Psoas muscle (tissue), 8 donors: ENCODE data around the gene PRPS1L1. TPM values are rescaled to one million over a fixed set of nuclear protein-coding genes. Genes with fewer than 3 reads are reported as not detected.

Source experiments
- ATAC-seq, 4 donors: fragments of 200-7000 bp; cut with Tn5 transposase; one replicate each; pipeline ENCODE4 v1.9.1; 2020; ENCODE audit warnings: moderate library complexity in 3 of 4, mild to moderate bottlenecking in 2 of 4
- DNase-seq, 2 donors: peaks; one replicate each; pipeline ENCODE4 v3.0.0-alpha.2; 2020
- H3K27ac ChIP-seq: fragments of 200-600 bp; one replicate; pipeline ENCODE4 v1.8.0; 2022
- H3K27me3 ChIP-seq, 3 donors: fragments of 200-600 bp in 1 of 3; one replicate each; pipeline versions ENCODE4 v1.6.1 to v1.8.0; 2013 to 2022; ENCODE audit warnings: low read length in 2 of 3, mild to moderate bottlenecking in 2 of 3, moderate library complexity in 1 of 3; ENCODE audit not compliant: insufficient read depth in 3 of 3
- H3K36me3 ChIP-seq, 2 donors: fragments of 200-600 bp in 1 of 2; one replicate each; pipeline versions ENCODE4 v1.6.1 to v1.8.0; 2013 to 2022; ENCODE audit warnings: low read depth in 1 of 2, mild to moderate bottlenecking in 1 of 2, moderate library complexity in 1 of 2; ENCODE audit not compliant: insufficient read depth in 1 of 2
- H3K4me1 ChIP-seq: fragments of 200-600 bp; one replicate; pipeline ENCODE4 v1.8.0; 2022
- H3K4me3 ChIP-seq: fragments of 200-600 bp; one replicate; pipeline ENCODE4 v1.8.0; 2022; ENCODE audit warnings: mild to moderate bottlenecking
- H3K9me3 ChIP-seq: fragments of 200-600 bp; one replicate; pipeline ENCODE4 v1.8.0; 2022
- CTCF ChIP-seq: fragments of 200-600 bp; IDR thresholded peaks from one replicate; pipeline ENCODE4 v1.8.0; 2022; ENCODE audit warnings: antibody characterized with exemption
- WGBS, 3 donors: extraction: QIAGEN DNeasy Blood & Tissue Kit; methylation state at CpG; one replicate each; pipeline versions ENCODE4 v1.1.6 to v1.1.7; 2013; 5-methylcytosine and 5-hydroxymethylcytosine counted together
- intact Hi-C, 2 donors: fragments of 100-400 bp; cut with DNase I; formaldehyde crosslinking; loops; one replicate each; pipeline versions ENCODE4 v1.11.0 to v1.14.2; 2022
- polyA plus RNA-seq, 3 donors: library from polyadenylated mRNA; stranded (reverse); fragments of 200-250 nt; gene quantifications; one replicate each; pipeline ENCODE4 v1.2.3, GENCODE V29; 2013
- total RNA-seq, 4 donors: library from RNA; stranded (reverse); fragmentation: NEBNext Ultra II Directional in 2 of 4; extraction: Animal tissue kit (Norgen Biotek cat#: 25700) in 2 of 4; gene quantifications; one replicate each; pipeline versions ENCODE4 v1.2.1 to v1.2.4, GENCODE V29; 2021 to 2023
- donor health status: healthy with polysubstance abuse.
- donor health status: DM: no; HTN: no; CAD: no; lungs with moderate emphysema.
- donor health status: Bipolar disorder and iron deficiency.
- donor health status: healthy.
- donor health status: DM: yes; HTN: yes; CAD: no.
- donor health status: DM: no; HTN: no; CAD: no.
- donor health status: DM: no; HTN: no; CAD: no.
- donor health status: DM: yes; HTN: yes; CAD: no.

PRPS1L1 gene
- total and polyA plus RNA-seq, 7 donors: not detected

- no peaks in the 10 kb centered on the region for H3K27me3 ChIP-seq
- intact Hi-C loops: no loop called here
- no peaks in the 10 kb centered on the region for H3K4me1 ChIP-seq
- DNase-seq: no peak
- no peaks in the 10 kb centered on the region for H3K9me3 ChIP-seq
- no peak for ATAC-seq
- H3K27ac ChIP-seq: no peak overlapping the region
- no peaks in the 10 kb centered on the region for H3K36me3 ChIP-seq
- no peak overlapping the region for H3K4me3 ChIP-seq
- no peak for TF ChIP-seq CTCF
Observed at GRCh38 chr7:18038382-18038781, 10.7 kb upstream of the PRPS1L1 start.

GRCh38 chr7:18037609-18038008, 10.0 kb upstream of the PRPS1L1 start:
- H3K4me3 ChIP-seq: no peak overlapping the region
- no peak for TF ChIP-seq CTCF
- DNase-seq (no peak), ATAC-seq (no peak)
- 80 to 90% (median 83%) methylated on average over 3 of the region's 3 CpGs for WGBS, 3 donors
- H3K36me3 ChIP-seq: no peaks in the 10 kb centered on the region
- intact Hi-C loops: no loop called here
- H3K4me1 ChIP-seq: no peaks in the 10 kb centered on the region
- no peak overlapping the region for H3K27ac ChIP-seq
- H3K9me3 ChIP-seq: no peaks in the 10 kb centered on the region
- H3K27me3 ChIP-seq: no peaks in the 10 kb centered on the region

- ATAC-seq: no peak
- Histone ChIP-seq H3K36me3 (no peaks in the 10 kb centered on the region), H3K4me1 (no peaks in the 10 kb centered on the region), H3K27ac (no peak overlapping the region), H3K9me3 (no peaks in the 10 kb centered on the region), H3K4me3 (no peak overlapping the region), H3K27me3 (no peaks in the 10 kb centered on the region)
- WGBS, 3 donors: 94 to 97% (median 96%) methylated on average over 3 of the region's 3 CpGs
- TF ChIP-seq CTCF: no peak
- DNase-seq: no peak
- intact Hi-C loops: no loop called here
Observed at GRCh38 chr7:18036783-18037182, 9.1 kb upstream of the PRPS1L1 start.

- Histone ChIP-seq H3K36me3 (no peaks in the 10 kb centered on the region), H3K27ac (no peak overlapping the region), H3K9me3 (no peaks in the 10 kb centered on the region), H3K4me3 (no peak overlapping the region), H3K27me3 (no peaks in the 10 kb centered on the region), H3K4me1 (no peaks in the 10 kb centered on the region)
- no peak for DNase-seq
- no peak for TF ChIP-seq CTCF
- intact Hi-C loops: no loop called here
- ATAC-seq: no peak
- WGBS, 3 donors: 16 to 39% (median 32%) methylated on average over 1 of the region's 1 CpG
Observed at GRCh38 chr7:18030758-18031157, 3.1 kb upstream of the PRPS1L1 start.

- no peak overlapping the region for H3K27ac ChIP-seq
- no peak for ATAC-seq
Observed at GRCh38 chr7:18020138-18020715, 7.4 kb downstream of the PRPS1L1 start.

More at GRCh38 chr7:18020138-18020715, 7.4 kb downstream of the PRPS1L1 start:
- no peak for DNase-seq
- intact Hi-C loops: no loop called here
- H3K36me3 ChIP-seq: no peaks in the 10 kb centered on the region
- H3K27me3 ChIP-seq: no peaks in the 10 kb centered on the region
- no peaks in the 10 kb centered on the region for H3K4me1 ChIP-seq
- no peak overlapping the region for H3K4me3 ChIP-seq
- WGBS, 3 donors: 70 to 81% (median 71%) methylated on average over 3 of the region's 3 CpGs
- H3K9me3 ChIP-seq: no peaks in the 10 kb centered on the region
- no peak for TF ChIP-seq CTCF
